SK-N-MC (cell line): Measurements from ENCODE around the gene LARP6.

Source experiments
- EZH2 ChIP-seq: fragments of 200-600 bp; sonication (generic); IDR thresholded peaks from one replicate; pipeline ENCODE4 v1.6.1; 2017; ENCODE audit warnings: antibody characterized with exemption
- FOXP2 ChIP-seq: optimal IDR thresholded peaks from 2 replicates; pipeline ENCODE3; 2011; ENCODE audit warnings: mild to moderate bottlenecking, moderate library complexity; ENCODE audit not compliant: insufficient read depth; ENCODE audit errors: extremely low read length, control extremely low read depth
- POLR2AphosphoS5 ChIP-seq: IDR thresholded peaks from 2 replicates; pipeline ENCODE4 v1.6.1; 2012; ENCODE audit warnings: mild to moderate bottlenecking, low read depth, low read length, borderline replicate concordance

DNA sequence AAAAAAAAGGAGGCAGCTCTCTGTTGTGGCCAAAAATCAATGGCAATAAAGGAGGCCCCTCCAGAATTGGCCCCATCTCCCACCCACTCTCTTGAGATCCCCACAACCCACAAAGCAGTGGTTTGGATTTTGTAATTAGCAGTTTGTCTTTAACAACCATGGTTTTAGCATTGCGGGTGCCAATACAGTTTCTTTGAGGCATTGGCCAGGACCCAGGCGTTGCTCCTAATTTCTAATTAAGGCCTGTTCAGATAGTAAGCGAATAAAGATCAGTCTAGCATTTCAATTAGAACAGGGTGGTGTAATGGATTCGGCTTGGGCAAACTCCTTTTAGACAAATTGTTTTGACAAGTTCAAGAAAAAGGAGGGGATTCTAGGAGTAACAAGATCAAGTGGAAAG is 67.0 kb downstream of the LARP6 start:
- TF ChIP-seq FOXP2, result no peak
- TF ChIP-seq EZH2, result no peak
- no peak for TF ChIP-seq POLR2AphosphoS5
